ENCODE results near the gene MGAT4B. TPM values are rescaled to one million over a fixed set of nuclear protein-coding genes. Genes with fewer than 3 reads are reported as not detected.

Gene MGAT4B
- total RNA-seq, 2 experiments from 2014 or later = 61.1 to 96.5 TPM

DNA sequence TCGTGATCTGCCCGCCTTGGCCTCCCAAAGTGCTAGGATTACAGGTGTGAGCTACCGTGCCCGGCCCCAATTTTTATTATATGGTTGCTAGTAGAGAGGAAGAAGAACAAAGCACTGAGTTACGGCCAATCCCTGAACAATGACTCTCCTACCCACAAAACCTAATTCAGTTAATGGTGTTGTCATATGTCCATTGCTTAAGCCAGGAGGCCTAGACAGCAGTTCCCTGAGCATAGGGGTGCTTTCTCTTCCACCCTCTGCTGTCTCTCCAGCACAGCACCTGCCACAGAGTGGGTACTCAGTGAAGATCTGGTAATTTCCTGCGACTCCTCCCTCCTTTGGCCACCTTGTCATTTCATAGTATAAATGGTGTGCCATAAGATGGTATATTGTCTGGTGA is 34.3 kb downstream of the MGAT4B start:
- Histone ChIP-seq H3K9me3 (ENCODE audit: low read length) (no peaks in the 10 kb centered on the region), H3K9me2 (ENCODE audit: insufficient read depth, low read length) (no peaks in the 10 kb centered on the region), H3K4me2 (ENCODE audit: low read length) (no peak overlapping the region), H3K4me1 (ENCODE audit: insufficient read depth, low read length, poor library complexity, severe bottlenecking) (no peaks in the 10 kb centered on the region), H3K4me3 (ENCODE audit: low read depth, low read length, poor library complexity, severe bottlenecking) (no peak overlapping the region), H2AFZ (ENCODE audit: low read length) (no peak overlapping the region), H3K36me3 (ENCODE audit: insufficient read depth, low read length) (peaks cover 90% of the 10 kb centered on the region), H3K27ac (ENCODE audit: low read depth, low read length, poor library complexity, severe bottlenecking) (no peak overlapping the region), H4K20me1 (ENCODE audit: insufficient read depth, low read length) (no peaks in the 10 kb centered on the region; the same call in 1 of the 2 replicates), H3K79me2 (ENCODE audit: insufficient read depth, low read depth, low read length) (no peaks in the 10 kb centered on the region)
- BruUV-seq (replicated peaks) = no TSS peak
- DNase-seq (ENCODE audit: low spot score) = no peak
- TF ChIP-seq EZH2phosphoT487 (IDR thresholded peaks at IDR 0.05; ENCODE audit: borderline replicate concordance, low read depth, low read length) = no peak
- TF ChIP-seq CTCF (conservative IDR thresholded peaks at IDR 0.05; ENCODE audit: low read length) = no peak
- intact Hi-C loops (cut with micrococcal nuclease; ENCODE audit: unreplicated experiment) = no loop called here
- ChIA-PET POLR2A (no interaction called here), CTCF (ENCODE audit: unreplicated experiment) (no interaction called here)

DNA sequence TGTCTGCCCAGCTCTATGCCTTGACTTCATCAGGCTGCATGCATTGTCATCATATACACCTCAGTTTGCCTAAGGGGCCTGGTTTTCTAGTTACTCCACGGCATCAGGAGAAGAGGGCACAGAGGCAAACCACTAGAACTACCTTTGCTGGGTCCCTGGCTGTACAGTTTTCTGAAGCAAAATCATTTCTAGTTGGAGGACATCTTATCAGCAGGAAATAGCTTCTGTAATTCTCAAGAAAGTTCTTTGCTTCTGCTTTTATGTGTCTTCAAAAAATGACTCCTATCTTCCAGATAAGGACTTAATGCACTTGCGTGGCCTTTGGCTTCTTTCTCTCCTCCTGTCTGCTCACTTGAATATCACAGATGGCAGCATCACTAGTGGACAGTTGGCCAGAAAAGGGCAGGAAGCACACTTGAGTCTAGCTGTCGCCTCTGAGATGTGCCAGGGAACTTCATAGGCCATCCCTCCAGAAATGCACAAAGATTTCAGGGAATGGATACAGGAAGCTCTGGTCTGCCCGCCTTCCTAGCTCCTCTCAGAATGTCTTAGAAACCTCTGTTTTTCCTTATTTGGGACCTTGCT is 35.3 kb downstream of the MGAT4B start:
- no peak for TF ChIP-seq EZH2phosphoT487 (IDR thresholded peaks at IDR 0.05; ENCODE audit: borderline replicate concordance, low read depth, low read length)
- TF ChIP-seq CTCF (conservative IDR thresholded peaks at IDR 0.05; ENCODE audit: low read length) = no peak
- H3K9me3 ChIP-seq (ENCODE audit: low read length) = no peaks in the 10 kb centered on the region
- peaks cover 5% of the 10 kb centered on the region; the same call in 1 of the 2 replicates for H3K79me2 ChIP-seq (ENCODE audit: insufficient read depth, low read depth, low read length)
- DNase-seq (ENCODE audit: low spot score) = no peak
- no peak overlapping the region for H2AFZ ChIP-seq (ENCODE audit: low read length)
- H3K4me3 ChIP-seq (ENCODE audit: low read depth, low read length, poor library complexity, severe bottlenecking) = no peak overlapping the region
- H3K4me2 ChIP-seq (ENCODE audit: low read length) = no peak overlapping the region
- peaks cover 97% of the 10 kb centered on the region for H3K36me3 ChIP-seq (ENCODE audit: insufficient read depth, low read length)
- H3K4me1 ChIP-seq (ENCODE audit: insufficient read depth, low read length, poor library complexity, severe bottlenecking) = no peaks in the 10 kb centered on the region
- H3K9me2 ChIP-seq (ENCODE audit: insufficient read depth, low read length) = no peaks in the 10 kb centered on the region
- POLR2A ChIA-PET = interaction anchor here (0.6 to 1.0 kb wide), 3 partner anchors 16 to 1583 kb away, joined by 3 to 4 read pairs (median 3); no protein-coding TSS in a partner anchor
- BruUV-seq (replicated peaks) = no TSS peak
- H4K20me1 ChIP-seq (ENCODE audit: insufficient read depth, low read length) = no peaks in the 10 kb centered on the region; the same call in 1 of the 2 replicates
- no peak overlapping the region for H3K27ac ChIP-seq (ENCODE audit: low read depth, low read length, poor library complexity, severe bottlenecking)
- intact Hi-C loops (cut with micrococcal nuclease; ENCODE audit: unreplicated experiment) = no loop called here
- CTCF ChIA-PET (ENCODE audit: unreplicated experiment) = no interaction called here

- no peak for DNase-seq (ENCODE audit: low spot score)
- H3K4me3 ChIP-seq (ENCODE audit: low read depth, low read length, poor library complexity, severe bottlenecking) = no peak overlapping the region
- H3K4me1 ChIP-seq (ENCODE audit: insufficient read depth, low read length, poor library complexity, severe bottlenecking) = no peaks in the 10 kb centered on the region
- H2AFZ ChIP-seq (ENCODE audit: low read length) = no peak overlapping the region
- H3K27ac ChIP-seq (ENCODE audit: low read depth, low read length, poor library complexity, severe bottlenecking) = no peak overlapping the region
- no peaks in the 10 kb centered on the region for H3K9me2 ChIP-seq (ENCODE audit: insufficient read depth, low read length)
- ChIA-PET POLR2A (no interaction called here), CTCF (ENCODE audit: unreplicated experiment) (interaction anchor here (0.6 kb wide), 1 partner anchor 31 kb away, joined by 4 read pairs; no protein-coding TSS in a partner anchor)
- no peak overlapping the region for H3K4me2 ChIP-seq (ENCODE audit: low read length)
- H3K79me2 ChIP-seq (ENCODE audit: insufficient read depth, low read depth, low read length) = peaks cover 5% of the 10 kb centered on the region; the same call in 1 of the 2 replicates
- H3K36me3 ChIP-seq (ENCODE audit: insufficient read depth, low read length) = peaks cover 96% of the 10 kb centered on the region
- TF ChIP-seq CTCF (conservative IDR thresholded peaks at IDR 0.05; ENCODE audit: low read length) (no peak), EZH2phosphoT487 (IDR thresholded peaks at IDR 0.05; ENCODE audit: borderline replicate concordance, low read depth, low read length) (no peak)
- BruUV-seq (replicated peaks) = no TSS peak
- no peaks in the 10 kb centered on the region for H3K9me3 ChIP-seq (ENCODE audit: low read length)
- intact Hi-C loops (cut with micrococcal nuclease; ENCODE audit: unreplicated experiment) = loop anchor here (10.0 kb wide), 1 partner anchor 205 kb away; no protein-coding TSS in a partner anchor
- no peaks in the 10 kb centered on the region; the same call in 1 of the 2 replicates for H4K20me1 ChIP-seq (ENCODE audit: insufficient read depth, low read length)
Observed at GRCh38 chr5:179769796-179770195, 36.9 kb downstream of the MGAT4B start.
